Measurements from ENCODE around the gene MORN1.

- TF ChIP-seq KDM1A (IDR thresholded peaks at IDR 0.05; ENCODE audit: borderline replicate concordance, low read length) = no peak
- no peak for TF ChIP-seq POLR2A (IDR thresholded peaks at IDR 0.05; ENCODE audit: control extremely low read depth in 1 of 2, low read depth in 2 of 2, low read length in 2 of 2)
- TF ChIP-seq ZNF274 (IDR thresholded peaks at IDR 0.05; ENCODE audit: borderline replicate concordance, extremely low read depth, low read length) = no peak
- no peak for TF ChIP-seq EZH2 (IDR thresholded peaks at IDR 0.05; ENCODE audit: low read depth, low read length, severe bottlenecking)
- TF ChIP-seq SIN3A (conservative IDR thresholded peaks at IDR 0.05 in 1 of 2, IDR thresholded peaks at IDR 0.05 in 1 of 2; ENCODE audit: low read depth in 1 of 2, low read length in 2 of 2) = no peak
- TF ChIP-seq, protein P1, sequence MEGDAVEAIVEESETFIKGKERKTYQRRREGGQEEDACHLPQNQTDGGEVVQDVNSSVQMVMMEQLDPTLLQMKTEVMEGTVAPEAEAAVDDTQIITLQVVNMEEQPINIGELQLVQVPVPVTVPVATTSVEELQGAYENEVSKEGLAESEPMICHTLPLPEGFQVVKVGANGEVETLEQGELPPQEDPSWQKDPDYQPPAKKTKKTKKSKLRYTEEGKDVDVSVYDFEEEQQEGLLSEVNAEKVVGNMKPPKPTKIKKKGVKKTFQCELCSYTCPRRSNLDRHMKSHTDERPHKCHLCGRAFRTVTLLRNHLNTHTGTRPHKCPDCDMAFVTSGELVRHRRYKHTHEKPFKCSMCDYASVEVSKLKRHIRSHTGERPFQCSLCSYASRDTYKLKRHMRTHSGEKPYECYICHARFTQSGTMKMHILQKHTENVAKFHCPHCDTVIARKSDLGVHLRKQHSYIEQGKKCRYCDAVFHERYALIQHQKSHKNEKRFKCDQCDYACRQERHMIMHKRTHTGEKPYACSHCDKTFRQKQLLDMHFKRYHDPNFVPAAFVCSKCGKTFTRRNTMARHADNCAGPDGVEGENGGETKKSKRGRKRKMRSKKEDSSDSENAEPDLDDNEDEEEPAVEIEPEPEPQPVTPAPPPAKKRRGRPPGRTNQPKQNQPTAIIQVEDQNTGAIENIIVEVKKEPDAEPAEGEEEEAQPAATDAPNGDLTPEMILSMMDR (IDR thresholded peaks at IDR 0.05; ENCODE audit: control extremely low read depth in 1 of 3, insufficient read depth in 1 of 3, low read depth in 1 of 3, low read length in 3 of 3) = no peak
- TF ChIP-seq GABPA (IDR thresholded peaks at IDR 0.05; ENCODE audit: borderline replicate concordance, insufficient read depth, low read length) = no peak
- no peak for TF ChIP-seq CREB1 (IDR thresholded peaks at IDR 0.05)
- no peak for TF ChIP-seq EP300 (IDR thresholded peaks at IDR 0.05; ENCODE audit: borderline replicate concordance in 1 of 2, low read depth in 2 of 2, low read length in 2 of 2)
- no peak for TF ChIP-seq SP2 (IDR thresholded peaks at IDR 0.05; ENCODE audit: low read length)
These were observed 14.3 kb downstream of the MORN1 start for GRCh38 chr1:2376931-2377672.

All from H1 (cell line).